Measurements from ENCODE around the gene ZNF511. TPM values are rescaled to one million over a fixed set of nuclear protein-coding genes. Genes with fewer than 3 reads are reported as not detected.

The ZNF511 gene
- total and polyA plus RNA-seq, 3 donors from 2014 or later, result 39.6 to 50.5 (median 46.5) TPM

GRCh38 chr10:133297504-133297903 lies 11.2 kb upstream of the ZNF511 start:
- H3K27me3 ChIP-seq, result no peaks in the 10 kb centered on the region
- no peak for DNase-seq
- intact Hi-C loops (cut with DNase I; ENCODE audit: low total_unique reads), result no loop called here
- H3K36me3 ChIP-seq (ENCODE audit: low read depth, missing control alignments), result no peaks in the 10 kb centered on the region
- 93 to 94% methylated on average over 10 of the region's 10 CpGs for WGBS, 2 donors
- TF ChIP-seq POLR2A (IDR thresholded peaks at IDR 0.05) (no peak), CTCF (IDR thresholded peaks at IDR 0.05) (no peak)
- H3K4me3 ChIP-seq, result no peak overlapping the region
- no peaks in the 10 kb centered on the region for H3K4me1 ChIP-seq
- H3K27ac ChIP-seq, result no peak overlapping the region
- H3K9me3 ChIP-seq, result no peaks in the 10 kb centered on the region

DNA sequence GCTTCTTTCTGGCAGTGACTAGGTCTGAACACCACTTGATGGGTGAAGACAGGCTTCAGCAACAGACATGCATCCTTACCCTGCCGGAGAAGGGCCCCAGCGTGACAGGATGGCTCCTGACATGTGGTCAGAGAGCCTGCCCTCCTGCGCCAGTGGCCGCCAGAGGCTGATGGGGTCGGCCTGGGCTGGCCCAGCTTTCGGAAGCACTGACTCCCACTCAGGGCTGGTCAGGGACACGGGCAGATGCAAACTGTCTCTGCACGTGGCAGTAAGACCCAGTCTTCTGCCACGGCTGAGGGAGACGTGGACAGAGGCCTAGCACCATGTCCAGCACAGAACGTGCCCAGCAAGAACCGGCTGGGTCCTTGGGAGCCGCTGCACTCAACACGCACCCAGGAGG lies 10.2 kb upstream of the ZNF511 start:
- intact Hi-C loops (cut with DNase I; ENCODE audit: low total_unique reads), result no loop called here
- no peak overlapping the region for H3K27ac ChIP-seq
- 86 to 97% methylated on average over 7 to 13 of the region's 14 CpGs for WGBS, 2 donors

GRCh38 chr10:133299224-133299623 lies 9.5 kb upstream of the ZNF511 start:
- Histone ChIP-seq H3K4me3 (no peak overlapping the region), H3K4me1 (no peaks in the 10 kb centered on the region), H3K27me3 (no peaks in the 10 kb centered on the region), H3K36me3 (ENCODE audit: low read depth, missing control alignments) (no peaks in the 10 kb centered on the region), H3K27ac (no peak overlapping the region), H3K9me3 (no peaks in the 10 kb centered on the region)
- TF ChIP-seq POLR2A (IDR thresholded peaks at IDR 0.05) (no peak), CTCF (IDR thresholded peaks at IDR 0.05) (no peak)
- no peak for DNase-seq
- intact Hi-C loops (cut with DNase I; ENCODE audit: low total_unique reads), result no loop called here
- WGBS, 2 donors, result 88 to 96% methylated on average over 4 to 10 of the region's 10 CpGs

More for the DNA sequence above, 10.2 kb upstream of the ZNF511 start:
- Histone ChIP-seq H3K9me3 (no peaks in the 10 kb centered on the region), H3K36me3 (ENCODE audit: low read depth, missing control alignments) (no peaks in the 10 kb centered on the region), H3K4me1 (no peaks in the 10 kb centered on the region), H3K27me3 (no peaks in the 10 kb centered on the region), H3K4me3 (no peak overlapping the region)
- DNase-seq, result no peak
- no peak for TF ChIP-seq CTCF (IDR thresholded peaks at IDR 0.05)
- TF ChIP-seq POLR2A (IDR thresholded peaks at IDR 0.05), result no peak

DNA sequence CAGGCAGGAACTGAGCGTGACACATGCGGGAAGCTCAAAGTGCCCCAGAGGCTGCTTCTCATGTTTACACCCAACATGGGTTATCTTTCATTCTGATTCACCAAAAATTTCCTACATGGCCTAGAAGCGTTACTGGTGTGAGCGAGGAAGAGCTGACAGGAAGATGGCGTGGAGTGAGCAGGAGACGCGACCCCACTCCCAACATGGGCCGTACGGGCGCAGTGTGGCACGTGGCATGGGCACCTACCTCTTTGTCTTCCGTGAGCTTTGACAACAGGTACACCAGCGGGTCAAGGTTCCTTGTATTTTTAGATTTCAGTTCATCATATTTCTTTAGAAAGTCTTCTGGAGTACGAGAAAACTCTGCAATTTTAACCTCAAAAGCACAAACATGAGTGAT lies 9.0 kb upstream of the ZNF511 start:
- no peaks in the 10 kb centered on the region for H3K9me3 ChIP-seq
- TF ChIP-seq CTCF (IDR thresholded peaks at IDR 0.05) (no peak), POLR2A (IDR thresholded peaks at IDR 0.05) (no peak)
- intact Hi-C loops (cut with DNase I; ENCODE audit: low total_unique reads), result no loop called here
- no peak overlapping the region for H3K27ac ChIP-seq
- 93 to 95% methylated on average over 14 of the region's 14 CpGs for WGBS, 2 donors
- no peaks in the 10 kb centered on the region for H3K36me3 ChIP-seq (ENCODE audit: low read depth, missing control alignments)
- H3K4me3 ChIP-seq, result no peak overlapping the region
- H3K27me3 ChIP-seq, result no peaks in the 10 kb centered on the region
- DNase-seq, result no peak
- H3K4me1 ChIP-seq, result peaks cover under 1% of the 10 kb centered on the region

GRCh38 chr10:133302230-133302629 lies 6.5 kb upstream of the ZNF511 start:
- intact Hi-C loops (cut with DNase I; ENCODE audit: low total_unique reads), result no loop called here
- Histone ChIP-seq H3K4me3 (no peak overlapping the region), H3K36me3 (ENCODE audit: low read depth, missing control alignments) (no peaks in the 10 kb centered on the region), H3K27ac (no peak overlapping the region), H3K27me3 (no peaks in the 10 kb centered on the region), H3K4me1 (peaks cover 12% of the 10 kb centered on the region), H3K9me3 (no peaks in the 10 kb centered on the region)
- DNase-seq, result no peak
- 93 to 94% methylated on average over 11 to 13 of the region's 14 CpGs for WGBS, 2 donors
- TF ChIP-seq POLR2A (IDR thresholded peaks at IDR 0.05) (no peak), CTCF (IDR thresholded peaks at IDR 0.05) (no peak)
